HepG2 (cell line): Measurements from ENCODE around the gene GATM. TPM values are rescaled to one million over a fixed set of nuclear protein-coding genes. Genes with fewer than 3 reads are reported as not detected.

ENCODE experiments used
- AGO1 ChIP-seq: fragments of 200-400 bp; formaldehyde crosslinking; IDR thresholded peaks from 2 replicates; pipeline ENCODE4 v1.6.1; 2017; ENCODE audit warnings: mild to moderate bottlenecking, low read depth, low read length, moderate library complexity; ENCODE audit not compliant: poor library complexity, severe bottlenecking
- AHDC1 ChIP-seq: sonication (generic); formaldehyde crosslinking; IDR thresholded peaks from 2 replicates; pipeline ENCODE4 v1.5.1; 2020; ENCODE audit warnings: mild to moderate bottlenecking, missing genetic modification reagents, borderline replicate concordance
- CC2D1A ChIP-seq: sonication (generic); formaldehyde crosslinking; IDR thresholded peaks from 2 replicates; pipeline ENCODE4 v1.8.1; 2023; ENCODE audit warnings: mild to moderate bottlenecking, missing genetic modification reagents
- PLRG1 ChIP-seq: fragments of 450-650 bp; conservative IDR thresholded peaks from 2 replicates; pipeline ENCODE4 v1.6.1; 2016
- POLR2A ChIP-seq, 2 experiments: IDR thresholded peaks; 2 replicates each; pipeline ENCODE4 v1.6.1; 2011; ENCODE audit warnings: low read depth in 2 of 2, low read length in 2 of 2, mild to moderate bottlenecking in 1 of 2, moderate library complexity in 1 of 2; ENCODE audit not compliant: insufficient read depth in 1 of 2
- TEAD3 ChIP-seq: optimal IDR thresholded peaks from 2 replicates; pipeline ENCODE3; 2016; ENCODE audit warnings: borderline replicate concordance
- ZMYM2 ChIP-seq: sonication (generic); formaldehyde crosslinking; IDR thresholded peaks from 2 replicates; pipeline ENCODE4 v1.8.0; 2022; ENCODE audit warnings: mild to moderate bottlenecking, missing genetic modification reagents
- ZNF543 ChIP-seq: sonication (generic); formaldehyde crosslinking; IDR thresholded peaks from 2 replicates; pipeline ENCODE4 v1.4.0; 2020; ENCODE audit warnings: mild to moderate bottlenecking, missing genetic modification reagents
- ZNF549 ChIP-seq: sonication (generic); formaldehyde crosslinking; IDR thresholded peaks from 2 replicates; pipeline ENCODE4 v1.5.0; 2020; ENCODE audit warnings: missing genetic modification reagents
- ZNF639 ChIP-seq: conservative IDR thresholded peaks from 2 replicates; pipeline ENCODE4 v1.6.1; 2018; ENCODE audit warnings: missing genetic modification reagents
- polyA plus RNA-seq, 8 experiments: library from polyadenylated mRNA; depleted of rRNA in 3 of 8; stranded (reverse) in 7 of 8; unstranded in 1 of 8; fragments of >200 nt; fragmentation: Illumina TruSeq in 4 of 8; extraction: Trizol in 4 of 8; gene quantifications; 2 replicates each; pipeline versions ENCODE4 v1.2.1 to v1.2.3, GENCODE V29; 2011 to 2016; ENCODE audit warnings: low read depth in 4 of 8, missing spikeins in 1 of 8, mixed read lengths in 1 of 8; ENCODE audit not compliant: insufficient read depth in 1 of 8
- total RNA-seq, 5 experiments: library from RNA; depleted of rRNA; stranded (reverse); fragments of >200 nt; fragmentation: Illumina TruSeq; extraction: Trizol; gene quantifications; 2 replicates each; pipeline ENCODE4 v1.2.3, GENCODE V29; 2016; ENCODE audit warnings: low read depth in 1 of 5
- TF ChIP-seq, protein P1 (sequence below), 2 experiments: sonication (generic) in 1 of 2; formaldehyde crosslinking in 1 of 2; IDR thresholded peaks; 2 replicates each; pipeline versions ENCODE4 v1.6.1 to v1.9.0; 2014 to 2022; ENCODE audit warnings: antibody characterized with exemption in 1 of 2, borderline replicate concordance in 1 of 2, inconsistent platforms in 1 of 2, low read depth in 1 of 2, missing genetic modification reagents in 1 of 2
- TF ChIP-seq, protein P2 (sequence below): fragments of 450-650 bp; IDR thresholded peaks from 2 replicates; pipeline ENCODE4 v1.6.1; 2017; ENCODE audit warnings: mild to moderate bottlenecking

The GATM gene
- total and polyA plus RNA-seq, 2 of the 13 experiments (the other 11 are each of a cell fraction or from before 2014, with no cell fraction given), result 2.1 to 16.8 TPM

DNA sequence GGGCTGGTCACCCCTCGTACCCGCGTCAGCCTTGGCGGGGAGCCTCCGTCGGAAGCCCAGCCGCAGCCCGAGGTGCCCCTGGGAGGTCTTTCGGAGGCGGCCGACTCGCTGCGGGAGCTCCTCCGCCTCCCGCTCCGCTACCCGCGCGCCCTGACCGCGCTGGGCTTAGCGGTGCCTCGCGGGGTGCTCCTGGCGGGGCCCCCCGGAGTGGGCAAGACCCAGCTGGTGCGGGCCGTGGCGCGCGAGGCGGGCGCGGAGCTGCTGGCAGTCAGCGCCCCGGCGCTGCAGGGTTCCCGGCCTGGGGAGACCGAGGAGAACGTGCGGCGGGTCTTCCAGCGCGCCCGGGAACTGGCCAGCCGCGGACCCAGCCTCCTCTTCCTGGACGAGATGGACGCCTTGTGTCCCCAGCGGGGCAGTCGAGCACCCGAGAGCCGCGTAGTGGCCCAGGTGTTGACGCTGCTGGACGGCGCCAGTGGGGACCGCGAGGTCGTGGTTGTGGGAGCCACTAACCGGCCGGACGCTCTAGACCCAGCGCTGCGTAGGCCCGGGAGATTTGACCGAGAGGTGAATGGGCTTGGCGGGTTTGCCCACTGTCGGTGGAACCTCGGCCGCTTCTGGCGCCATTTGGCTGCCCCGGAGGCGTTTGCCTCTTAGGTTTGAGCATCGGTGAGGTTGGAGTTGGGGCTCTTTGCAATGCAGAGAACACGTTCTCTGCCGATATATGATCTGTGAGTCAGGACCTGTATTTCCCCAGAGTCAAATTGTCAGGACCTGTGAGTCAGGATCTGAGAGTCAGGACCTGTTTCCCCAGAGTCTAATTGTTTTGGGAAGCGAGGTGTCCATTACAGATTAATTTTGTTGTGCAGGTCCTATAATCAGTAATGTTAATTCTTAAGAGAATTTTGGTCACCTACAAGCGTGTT lies 24.9 kb upstream of the GATM start (continued):
- TF ChIP-seq AHDC1 (CRISPR knock-in tag) (no peak), CC2D1A (CRISPR knock-in tag) (no peak), POLR2A (IDR thresholded peaks at IDR 0.05; ENCODE audit: insufficient read depth in 1 of 2, low read depth in 2 of 2, low read length in 2 of 2) (no peak), ZNF639 (CRISPR knock-in tag) (no peak), TEAD3 (CRISPR knock-in tag) (no peak), PLRG1 (no peak), ZMYM2 (CRISPR knock-in tag) (no peak), ZNF549 (CRISPR knock-in tag) (no peak), AGO1 (no peak), ZNF543 (CRISPR knock-in tag) (no peak)
- TF ChIP-seq, protein P1, sequence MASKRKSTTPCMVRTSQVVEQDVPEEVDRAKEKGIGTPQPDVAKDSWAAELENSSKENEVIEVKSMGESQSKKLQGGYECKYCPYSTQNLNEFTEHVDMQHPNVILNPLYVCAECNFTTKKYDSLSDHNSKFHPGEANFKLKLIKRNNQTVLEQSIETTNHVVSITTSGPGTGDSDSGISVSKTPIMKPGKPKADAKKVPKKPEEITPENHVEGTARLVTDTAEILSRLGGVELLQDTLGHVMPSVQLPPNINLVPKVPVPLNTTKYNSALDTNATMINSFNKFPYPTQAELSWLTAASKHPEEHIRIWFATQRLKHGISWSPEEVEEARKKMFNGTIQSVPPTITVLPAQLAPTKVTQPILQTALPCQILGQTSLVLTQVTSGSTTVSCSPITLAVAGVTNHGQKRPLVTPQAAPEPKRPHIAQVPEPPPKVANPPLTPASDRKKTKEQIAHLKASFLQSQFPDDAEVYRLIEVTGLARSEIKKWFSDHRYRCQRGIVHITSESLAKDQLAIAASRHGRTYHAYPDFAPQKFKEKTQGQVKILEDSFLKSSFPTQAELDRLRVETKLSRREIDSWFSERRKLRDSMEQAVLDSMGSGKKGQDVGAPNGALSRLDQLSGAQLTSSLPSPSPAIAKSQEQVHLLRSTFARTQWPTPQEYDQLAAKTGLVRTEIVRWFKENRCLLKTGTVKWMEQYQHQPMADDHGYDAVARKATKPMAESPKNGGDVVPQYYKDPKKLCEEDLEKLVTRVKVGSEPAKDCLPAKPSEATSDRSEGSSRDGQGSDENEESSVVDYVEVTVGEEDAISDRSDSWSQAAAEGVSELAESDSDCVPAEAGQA (IDR thresholded peaks at IDR 0.05; ENCODE audit: low read depth), result no peak
- TF ChIP-seq, protein P1 (CRISPR knock-in tag; IDR thresholded peaks at IDR 0.05; ENCODE audit: borderline replicate concordance), result no peak
- TF ChIP-seq, protein P2, sequence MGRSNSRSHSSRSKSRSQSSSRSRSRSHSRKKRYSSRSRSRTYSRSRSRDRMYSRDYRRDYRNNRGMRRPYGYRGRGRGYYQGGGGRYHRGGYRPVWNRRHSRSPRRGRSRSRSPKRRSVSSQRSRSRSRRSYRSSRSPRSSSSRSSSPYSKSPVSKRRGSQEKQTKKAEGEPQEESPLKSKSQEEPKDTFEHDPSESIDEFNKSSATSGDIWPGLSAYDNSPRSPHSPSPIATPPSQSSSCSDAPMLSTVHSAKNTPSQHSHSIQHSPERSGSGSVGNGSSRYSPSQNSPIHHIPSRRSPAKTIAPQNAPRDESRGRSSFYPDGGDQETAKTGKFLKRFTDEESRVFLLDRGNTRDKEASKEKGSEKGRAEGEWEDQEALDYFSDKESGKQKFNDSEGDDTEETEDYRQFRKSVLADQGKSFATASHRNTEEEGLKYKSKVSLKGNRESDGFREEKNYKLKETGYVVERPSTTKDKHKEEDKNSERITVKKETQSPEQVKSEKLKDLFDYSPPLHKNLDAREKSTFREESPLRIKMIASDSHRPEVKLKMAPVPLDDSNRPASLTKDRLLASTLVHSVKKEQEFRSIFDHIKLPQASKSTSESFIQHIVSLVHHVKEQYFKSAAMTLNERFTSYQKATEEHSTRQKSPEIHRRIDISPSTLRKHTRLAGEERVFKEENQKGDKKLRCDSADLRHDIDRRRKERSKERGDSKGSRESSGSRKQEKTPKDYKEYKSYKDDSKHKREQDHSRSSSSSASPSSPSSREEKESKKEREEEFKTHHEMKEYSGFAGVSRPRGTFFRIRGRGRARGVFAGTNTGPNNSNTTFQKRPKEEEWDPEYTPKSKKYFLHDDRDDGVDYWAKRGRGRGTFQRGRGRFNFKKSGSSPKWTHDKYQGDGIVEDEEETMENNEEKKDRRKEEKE, result no peak
